Aorta (tissue), 5 donors: ENCODE measurements around the gene ACTRT2. TPM values are rescaled to one million over a fixed set of nuclear protein-coding genes. Genes with fewer than 3 reads are reported as not detected.

Experiments used
- ATAC-seq: fragments of 200-7000 bp; cut with Tn5 transposase; one replicate; pipeline ENCODE4 v1.9.1; 2022; ENCODE audit warnings: moderate library complexity; ENCODE audit not compliant: low FRiP score
- DNase-seq, 2 donors: peaks; one replicate each; pipeline ENCODE4 v3.0.0-alpha.2; 2020
- H3K27ac ChIP-seq, 2 donors: one replicate each; pipeline ENCODE4 v1.5.1; 2013; ENCODE audit warnings: low read length in 2 of 2, mild to moderate bottlenecking in 2 of 2, moderate library complexity in 2 of 2, control low read depth in 1 of 2, inconsistent platforms in 1 of 2, low read depth in 1 of 2
- H3K27me3 ChIP-seq, 2 donors: one replicate each; pipeline ENCODE4 v1.6.1; 2013; ENCODE audit warnings: control low read depth in 1 of 2, low read length in 1 of 2, mild to moderate bottlenecking in 1 of 2, moderate library complexity in 1 of 2; ENCODE audit not compliant: insufficient read depth in 2 of 2, control insufficient read depth in 1 of 2
- H3K36me3 ChIP-seq, 2 donors: one replicate each; pipeline ENCODE4 v1.6.1; 2013; ENCODE audit warnings: control low read depth in 1 of 2, low read length in 1 of 2, mild to moderate bottlenecking in 1 of 2; ENCODE audit not compliant: insufficient read depth in 2 of 2, control insufficient read depth in 1 of 2
- H3K4me1 ChIP-seq, 2 donors: one replicate each; pipeline ENCODE4 v1.6.1; 2013; ENCODE audit warnings: low read length in 2 of 2, control low read depth in 1 of 2, mild to moderate bottlenecking in 1 of 2, moderate library complexity in 1 of 2; ENCODE audit not compliant: insufficient read depth in 2 of 2, control insufficient read depth in 1 of 2
- H3K4me3 ChIP-seq, 2 donors: one replicate each; pipeline ENCODE4 v1.5.1; 2013; ENCODE audit warnings: low read length in 2 of 2, control low read depth in 1 of 2, mild to moderate bottlenecking in 1 of 2
- H3K9me3 ChIP-seq: one replicate; pipeline ENCODE4 v1.6.1; 2013; ENCODE audit warnings: mild to moderate bottlenecking, low read length; ENCODE audit not compliant: control insufficient read depth
- WGBS, 2 donors: extraction: QIAGEN DNeasy Blood & Tissue Kit; methylation state at CpG; one replicate each; pipeline ENCODE4 v1.1.7; 2013; 5-methylcytosine and 5-hydroxymethylcytosine counted together
- intact Hi-C, 2 donors: fragments of 100-400 bp; cut with DNase I; formaldehyde crosslinking; loops; one replicate each; pipeline versions ENCODE4 v1.14.2 to v1.15.0; 2022
- polyA plus RNA-seq, 2 donors: library from polyadenylated mRNA; stranded (reverse); fragments of 200-250 nt; gene quantifications; one replicate each; pipeline ENCODE4 v1.2.3, GENCODE V29; 2013
- total RNA-seq, 2 donors: library from RNA; stranded (reverse); fragmentation: NEBNext Ultra II Directional; extraction: Animal tissue kit (Norgen Biotek cat#: 25700); gene quantifications; one replicate each; pipeline ENCODE4 v1.2.1, GENCODE V29; 2021
- donor health status: healthy with polysubstance abuse.
- donor health status: Bipolar disorder and iron deficiency.
- donor health status: DM: no; HTN: no; CAD: no.
- donor health status: DM: no; HTN: no; CAD: no.
- donor health status: DM: yes; HTN: yes; CAD: no.

The ACTRT2 gene
- total and polyA plus RNA-seq, 4 donors, result not detected

GRCh38 chr1:3022976-3023375 is 1.7 kb downstream of the ACTRT2 start:
- H3K27ac ChIP-seq, result no peak overlapping the region
- peak in 1 of 2 donors; percentile 56 for DNase-seq
- intact Hi-C loops, result no loop called here

GRCh38 chr1:3024019-3024418 is 2.8 kb downstream of the ACTRT2 start:
- Histone ChIP-seq H3K4me3 (no peak overlapping the region), H3K36me3 (no peaks in the 10 kb centered on the region), H3K9me3 (no peaks in the 10 kb centered on the region), H3K4me1 (no peaks in the 10 kb centered on the region), H3K27ac (no peak overlapping the region), H3K27me3 (no peaks in the 10 kb centered on the region)
- ATAC-seq (no peak), DNase-seq (no peak)
- intact Hi-C loops, result no loop called here
- 90% methylated on average over 9 of the region's 9 CpGs for WGBS, 2 donors

More at GRCh38 chr1:3022976-3023375, 1.7 kb downstream of the ACTRT2 start:
- H3K4me3 ChIP-seq, result no peak overlapping the region
- H3K9me3 ChIP-seq, result no peaks in the 10 kb centered on the region
- no peaks in the 10 kb centered on the region for H3K4me1 ChIP-seq
- 91 to 93% methylated on average over 14 of the region's 14 CpGs for WGBS, 2 donors
- no peak for ATAC-seq
- H3K36me3 ChIP-seq, result no peaks in the 10 kb centered on the region
- H3K27me3 ChIP-seq, result no peaks in the 10 kb centered on the region

- 94 to 96% methylated on average over 11 of the region's 11 CpGs for WGBS, 2 donors
- Histone ChIP-seq H3K27me3 (no peaks in the 10 kb centered on the region), H3K36me3 (no peaks in the 10 kb centered on the region), H3K4me1 (no peaks in the 10 kb centered on the region), H3K27ac (no peak overlapping the region), H3K9me3 (no peaks in the 10 kb centered on the region), H3K4me3 (no peak overlapping the region)
- intact Hi-C loops, result no loop called here
- no peak for DNase-seq
- no peak for ATAC-seq
Observed at GRCh38 chr1:3024588-3024987, 3.3 kb downstream of the ACTRT2 start.

- no peak overlapping the region for H3K27ac ChIP-seq
- H3K36me3 ChIP-seq, result no peaks in the 10 kb centered on the region
- intact Hi-C loops, result no loop called here
- no peak for ATAC-seq
- no peak for DNase-seq
- no peaks in the 10 kb centered on the region for H3K4me1 ChIP-seq
- 95 to 96% methylated on average over 1 of the region's 1 CpG for WGBS, 2 donors
- H3K27me3 ChIP-seq, result no peaks in the 10 kb centered on the region
- no peaks in the 10 kb centered on the region for H3K9me3 ChIP-seq
- no peak overlapping the region for H3K4me3 ChIP-seq
Observed at GRCh38 chr1:3026124-3026523, 4.9 kb downstream of the ACTRT2 start.

GRCh38 chr1:3026581-3027391 is 5.5 kb downstream of the ACTRT2 start:
- WGBS, 2 donors, result 80 to 86% methylated on average over 11 of the region's 11 CpGs
- intact Hi-C loops, result no loop called here
- no peaks in the 10 kb centered on the region for H3K4me1 ChIP-seq
- H3K4me3 ChIP-seq, result no peak overlapping the region
- H3K9me3 ChIP-seq, result no peaks in the 10 kb centered on the region
- H3K27ac ChIP-seq, result no peak overlapping the region
- peak in 1 of 2 donors; percentile 64 for DNase-seq
- no peak for ATAC-seq
- H3K36me3 ChIP-seq, result no peaks in the 10 kb centered on the region
- no peaks in the 10 kb centered on the region for H3K27me3 ChIP-seq

GRCh38 chr1:3027611-3028371 is 6.5 kb downstream of the ACTRT2 start:
- peak in 1 of 2 donors; percentile 62 for DNase-seq
- no peaks in the 10 kb centered on the region for H3K4me1 ChIP-seq
- no peak for ATAC-seq
- WGBS, 2 donors, result 94 to 99% methylated on average over 19 to 20 of the region's 20 CpGs
- no peaks in the 10 kb centered on the region for H3K27me3 ChIP-seq
- H3K4me3 ChIP-seq, result no peak overlapping the region
- H3K36me3 ChIP-seq, result no peaks in the 10 kb centered on the region
- no peaks in the 10 kb centered on the region for H3K9me3 ChIP-seq
- intact Hi-C loops, result no loop called here
- H3K27ac ChIP-seq, result no peak overlapping the region

GRCh38 chr1:3028531-3029282 is 7.4 kb downstream of the ACTRT2 start:
- Histone ChIP-seq H3K36me3 (no peaks in the 10 kb centered on the region), H3K4me3 (no peak overlapping the region), H3K4me1 (no peaks in the 10 kb centered on the region), H3K27ac (no peak overlapping the region), H3K9me3 (no peaks in the 10 kb centered on the region), H3K27me3 (no peaks in the 10 kb centered on the region)
- ATAC-seq (no peak), DNase-seq (peak in 1 of 2 donors; percentile 69)
- WGBS, 2 donors, result 86 to 88% methylated on average over 32 of the region's 32 CpGs
- intact Hi-C loops, result no loop called here

- H3K9me3 ChIP-seq, result no peaks in the 10 kb centered on the region
- no peaks in the 10 kb centered on the region for H3K36me3 ChIP-seq
- ATAC-seq, result no peak
- no peak overlapping the region for H3K4me3 ChIP-seq
- H3K27ac ChIP-seq, result no peak overlapping the region
- no peaks in the 10 kb centered on the region for H3K27me3 ChIP-seq
- intact Hi-C loops, result no loop called here
- no peaks in the 10 kb centered on the region for H3K4me1 ChIP-seq
- peak in 1 of 2 donors; percentile 64 for DNase-seq
- 91 to 93% methylated on average over 11 of the region's 11 CpGs for WGBS, 2 donors
Observed at GRCh38 chr1:3029481-3029961, 8.3 kb downstream of the ACTRT2 start.
